PC-3 (cell line): Measurements from ENCODE around the gene NCCRP1. TPM values are rescaled to one million over a fixed set of nuclear protein-coding genes. Genes with fewer than 3 reads are reported as not detected.

Experiments used
- ATAC-seq: fragments of 200-7000 bp; cut with Tn5 transposase; 2 replicates; pipeline ENCODE4 v1.9.1; 2020; ENCODE audit warnings: mild to moderate bottlenecking, moderate library complexity
- BruUV-seq: library from RNA; stranded (reverse); fragments of 400-500 nt; replicated peaks from 2 replicates; lab custom pipeline; 2021; lab: Mats Ljungman, UMichigan
- CTCF ChIA-PET: fragments of 300-600 bp; sonication (Branson Sonifier 250); formaldehyde crosslinking; loops from one replicate; lab custom pipeline; 2022; ENCODE audit warnings: antibody characterized with exemption; lab: Charles Lee
- POLR2A ChIA-PET: fragments of 300-600 bp; sonication (Branson Sonifier 250); formaldehyde crosslinking; loops from one replicate; lab custom pipeline; 2022; ENCODE audit warnings: antibody characterized with exemption; ENCODE audit not compliant: unreplicated experiment; lab: Charles Lee
- DNase-seq: peaks from one replicate; pipeline ENCODE4 v3.0.0-alpha.2; 2015
- H2AFZ ChIP-seq: fragments of 300-600 bp; sonication (generic); 2 replicates; pipeline ENCODE4 v1.6.0; 2016; ENCODE audit warnings: antibody characterized with exemption, low read length
- H3F3A ChIP-seq: fragments of 300-600 bp; sonication (generic); one replicate; pipeline ENCODE4 v1.6.0; 2017; ENCODE audit warnings: antibody characterized with exemption, low read length, control low read depth, mild to moderate bottlenecking; ENCODE audit not compliant: unreplicated experiment
- H3K27ac ChIP-seq: fragments of 300-600 bp; sonication (generic); 2 replicates; pipeline ENCODE4 v1.5.1; 2016; ENCODE audit warnings: mild to moderate bottlenecking, low read length
- H3K27me3 ChIP-seq: fragments of 300-600 bp; sonication (generic); 2 replicates; pipeline ENCODE4 v1.6.1; 2016; ENCODE audit warnings: low read length, mixed read lengths
- H3K36me3 ChIP-seq: fragments of 300-600 bp; sonication (generic); 2 replicates; pipeline ENCODE4 v1.6.1; 2016; ENCODE audit warnings: low read depth, mixed run types, low read length, mixed read lengths
- H3K4me1 ChIP-seq: fragments of 300-600 bp; sonication (generic); 2 replicates; pipeline ENCODE4 v1.5.1; 2016; ENCODE audit warnings: low read length; ENCODE audit not compliant: insufficient read depth
- H3K4me2 ChIP-seq: fragments of 300-600 bp; sonication (generic); 2 replicates; pipeline ENCODE4 v1.6.0; 2016; ENCODE audit warnings: low read length
- H3K4me3 ChIP-seq: fragments of 300-600 bp; sonication (generic); 2 replicates; pipeline ENCODE4 v1.5.1; 2016; ENCODE audit warnings: mild to moderate bottlenecking, low read length, mixed read lengths
- H3K79me2 ChIP-seq: fragments of 300-600 bp; sonication (generic); 2 replicates; pipeline ENCODE4 v1.6.1; 2017; ENCODE audit warnings: low read length, mixed read lengths
- H3K9ac ChIP-seq: fragments of 300-600 bp; sonication (generic); 2 replicates; pipeline ENCODE4 v1.6.0; 2016; ENCODE audit warnings: mild to moderate bottlenecking, low read length
- H3K9me2 ChIP-seq: fragments of 300-600 bp; sonication (generic); replicated peaks from 2 replicates; pipeline ENCODE4 v1.6.1; 2016; ENCODE audit warnings: mixed run types, low read length, mixed read lengths
- H3K9me3 ChIP-seq: fragments of 300-600 bp; sonication (generic); 2 replicates; pipeline ENCODE4 v1.6.1; 2016; ENCODE audit warnings: low read length, mixed read lengths
- H4K20me1 ChIP-seq: fragments of 300-600 bp; sonication (generic); 2 replicates; pipeline ENCODE4 v1.6.1; 2016; ENCODE audit warnings: low read length, mixed read lengths
- EZH2 ChIP-seq: fragments of 300-600 bp; sonication (generic); IDR thresholded peaks from one replicate; pipeline ENCODE4 v1.6.1; 2017; ENCODE audit warnings: antibody characterized with exemption, mild to moderate bottlenecking, low read length; ENCODE audit not compliant: unreplicated experiment
- EZH2phosphoT487 ChIP-seq: fragments of 300-600 bp; sonication (generic); IDR thresholded peaks from 2 replicates; pipeline ENCODE4 v1.6.1; 2018; ENCODE audit warnings: mild to moderate bottlenecking, antibody characterized with exemption, low read length, borderline replicate concordance
- intact Hi-C: fragments of 100-400 bp; cut with micrococcal nuclease; formaldehyde crosslinking; loops from 2 replicates; pipeline ENCODE4 v1.9.0; 2023
- total RNA-seq: library from RNA; depleted of rRNA; stranded (reverse); fragments of >200 nt; gene quantifications from 2 replicates; pipeline ENCODE4 v1.2.3, GENCODE V29; 2014
- TF ChIP-seq, protein P1 (sequence below): fragments of 300-600 bp; sonication (generic); conservative IDR thresholded peaks from 2 replicates; pipeline ENCODE4 v1.5.1; 2017; ENCODE audit warnings: antibody characterized with exemption, low read depth, mild to moderate bottlenecking, low read length

NCCRP1 gene
- total RNA-seq, 1 experiment from 2014 or later, result 2.2 TPM

DNA sequence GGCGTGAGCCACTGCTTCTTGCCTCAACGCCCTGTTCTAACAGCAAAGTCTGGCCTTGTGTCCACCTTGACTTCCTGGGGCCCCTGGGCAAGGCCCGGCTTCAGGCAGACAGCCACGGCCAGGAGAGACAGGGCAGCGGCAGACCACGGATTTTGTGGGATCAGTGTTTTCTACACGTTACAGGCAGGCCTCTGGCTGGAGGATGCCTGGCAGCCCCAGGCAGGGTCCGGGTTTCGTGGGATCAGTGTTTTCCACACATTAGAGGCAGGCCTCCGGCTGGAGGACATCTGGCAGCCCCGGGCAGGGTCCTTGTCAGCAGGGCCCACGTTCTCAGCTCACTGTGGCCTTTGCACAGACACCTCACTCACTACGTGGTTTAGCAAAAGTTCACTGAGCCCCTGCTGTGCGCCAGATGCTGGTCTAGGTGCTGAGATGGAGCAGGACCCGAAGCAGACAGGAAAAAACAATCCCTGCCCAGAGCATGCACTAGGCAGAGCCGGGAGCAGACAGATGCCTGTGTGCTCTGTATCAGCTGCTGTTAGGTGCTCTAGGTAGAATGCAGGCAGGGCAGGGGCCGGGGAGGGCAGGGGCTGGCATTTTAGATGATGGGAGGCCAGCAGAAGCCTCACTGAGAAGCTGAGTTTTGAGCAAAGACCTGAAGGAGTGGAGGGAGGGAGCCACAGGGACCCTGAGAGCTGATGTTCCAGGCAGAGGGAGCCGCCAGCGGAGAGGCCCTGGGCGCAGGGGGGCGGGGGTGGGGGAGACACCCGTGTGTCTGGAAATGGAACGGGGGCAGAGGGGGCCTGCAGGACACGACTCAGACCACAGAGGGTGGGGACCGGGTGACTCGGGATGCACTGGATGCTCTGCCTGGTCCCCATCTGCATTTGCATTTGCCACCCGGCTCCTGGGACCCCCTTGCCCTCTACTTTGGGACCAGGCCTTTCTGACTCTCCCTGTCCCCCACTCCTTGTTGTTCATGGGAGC is 25.0 kb upstream of the NCCRP1 start:
- TF ChIP-seq EZH2, result no peak
- TF ChIP-seq, protein P1, sequence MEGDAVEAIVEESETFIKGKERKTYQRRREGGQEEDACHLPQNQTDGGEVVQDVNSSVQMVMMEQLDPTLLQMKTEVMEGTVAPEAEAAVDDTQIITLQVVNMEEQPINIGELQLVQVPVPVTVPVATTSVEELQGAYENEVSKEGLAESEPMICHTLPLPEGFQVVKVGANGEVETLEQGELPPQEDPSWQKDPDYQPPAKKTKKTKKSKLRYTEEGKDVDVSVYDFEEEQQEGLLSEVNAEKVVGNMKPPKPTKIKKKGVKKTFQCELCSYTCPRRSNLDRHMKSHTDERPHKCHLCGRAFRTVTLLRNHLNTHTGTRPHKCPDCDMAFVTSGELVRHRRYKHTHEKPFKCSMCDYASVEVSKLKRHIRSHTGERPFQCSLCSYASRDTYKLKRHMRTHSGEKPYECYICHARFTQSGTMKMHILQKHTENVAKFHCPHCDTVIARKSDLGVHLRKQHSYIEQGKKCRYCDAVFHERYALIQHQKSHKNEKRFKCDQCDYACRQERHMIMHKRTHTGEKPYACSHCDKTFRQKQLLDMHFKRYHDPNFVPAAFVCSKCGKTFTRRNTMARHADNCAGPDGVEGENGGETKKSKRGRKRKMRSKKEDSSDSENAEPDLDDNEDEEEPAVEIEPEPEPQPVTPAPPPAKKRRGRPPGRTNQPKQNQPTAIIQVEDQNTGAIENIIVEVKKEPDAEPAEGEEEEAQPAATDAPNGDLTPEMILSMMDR, result no peak
- TF ChIP-seq EZH2phosphoT487, result no peak
- CTCF ChIA-PET, result no interaction called here
- Histone ChIP-seq H3K4me1 (peaks cover 13% of the 10 kb centered on the region), H3K9me2 (no peaks in the 10 kb centered on the region), H3K27me3 (no peaks in the 10 kb centered on the region), H4K20me1 (no peaks in the 10 kb centered on the region; the same call in 1 of the 2 replicates), H3K79me2 (peaks cover 9% of the 10 kb centered on the region; the same call in 1 of the 2 replicates), H3K36me3 (no peaks in the 10 kb centered on the region), H3F3A (no peaks in the 10 kb centered on the region), H3K9ac (no peak overlapping the region), H3K9me3 (no peaks in the 10 kb centered on the region), H3K27ac (no peak overlapping the region), H3K4me3 (no peak overlapping the region), H3K4me2 (no peak overlapping the region), H2AFZ (no peak overlapping the region)
- BruUV-seq, result no TSS peak
- POLR2A ChIA-PET, result no interaction called here
- DNase-seq (no peak), ATAC-seq (no peak)
- intact Hi-C loops, result no loop called here

DNA sequence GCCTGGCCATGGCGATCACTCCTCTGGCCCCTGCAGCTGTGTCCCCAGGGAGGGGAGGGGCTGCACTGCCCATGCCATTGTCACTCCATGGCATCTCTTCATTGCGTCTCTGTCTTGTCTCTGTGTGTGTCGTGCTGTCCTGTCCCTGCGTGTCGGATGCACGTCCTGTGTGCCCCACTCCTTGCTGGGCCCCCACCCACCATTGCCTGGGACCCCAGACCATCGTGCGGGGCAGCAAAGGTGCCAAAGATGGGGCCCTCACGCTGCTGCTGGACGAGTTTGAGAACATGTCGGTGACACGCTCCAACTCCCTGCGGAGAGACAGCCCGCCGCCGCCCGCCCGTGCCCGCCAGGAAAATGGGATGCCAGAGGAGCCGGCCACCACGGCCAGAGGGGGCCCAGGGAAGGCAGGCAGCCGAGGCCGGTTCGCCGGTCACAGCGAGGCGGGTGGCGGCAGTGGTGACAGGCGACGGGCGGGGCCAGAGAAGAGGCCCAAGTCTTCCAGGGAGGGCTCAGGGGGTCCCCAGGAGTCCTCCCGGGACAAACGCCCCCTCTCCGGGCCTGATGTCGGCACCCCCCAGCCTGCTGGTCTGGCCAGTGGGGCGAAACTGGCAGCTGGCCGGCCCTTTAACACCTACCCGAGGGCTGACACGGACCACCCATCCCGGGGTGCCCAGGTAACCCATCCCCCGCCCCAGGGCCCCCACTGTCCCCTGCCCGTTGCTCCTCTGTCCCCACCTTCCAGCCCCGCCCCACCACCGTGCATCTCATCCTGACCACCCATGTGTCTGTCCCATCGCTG is 23.9 kb upstream of the NCCRP1 start:
- CTCF ChIA-PET, result no interaction called here
- Histone ChIP-seq H3K9me2 (no peaks in the 10 kb centered on the region), H3K4me2 (no peak overlapping the region), H2AFZ (no peak overlapping the region), H4K20me1 (no peaks in the 10 kb centered on the region; the same call in 1 of the 2 replicates), H3K4me1 (peaks cover 2% of the 10 kb centered on the region), H3K27ac (no peak overlapping the region), H3K36me3 (no peaks in the 10 kb centered on the region), H3F3A (no peaks in the 10 kb centered on the region), H3K4me3 (no peak overlapping the region), H3K79me2 (peaks cover 8% of the 10 kb centered on the region; the same call in 1 of the 2 replicates), H3K9me3 (no peaks in the 10 kb centered on the region), H3K27me3 (no peaks in the 10 kb centered on the region), H3K9ac (no peak overlapping the region)
- intact Hi-C loops, result no loop called here
- ATAC-seq, result no peak
- no peak for TF ChIP-seq EZH2phosphoT487
- TF ChIP-seq, protein P1, result no peak
- TF ChIP-seq EZH2, result no peak
- no peak for DNase-seq
- POLR2A ChIA-PET, result no interaction called here
- BruUV-seq, result no TSS peak
